ENCODE measurements around the gene FFAR3.

- no peak for TF ChIP-seq POLR2A (IDR thresholded peaks at IDR 0.05)
- TF ChIP-seq, protein P1, sequence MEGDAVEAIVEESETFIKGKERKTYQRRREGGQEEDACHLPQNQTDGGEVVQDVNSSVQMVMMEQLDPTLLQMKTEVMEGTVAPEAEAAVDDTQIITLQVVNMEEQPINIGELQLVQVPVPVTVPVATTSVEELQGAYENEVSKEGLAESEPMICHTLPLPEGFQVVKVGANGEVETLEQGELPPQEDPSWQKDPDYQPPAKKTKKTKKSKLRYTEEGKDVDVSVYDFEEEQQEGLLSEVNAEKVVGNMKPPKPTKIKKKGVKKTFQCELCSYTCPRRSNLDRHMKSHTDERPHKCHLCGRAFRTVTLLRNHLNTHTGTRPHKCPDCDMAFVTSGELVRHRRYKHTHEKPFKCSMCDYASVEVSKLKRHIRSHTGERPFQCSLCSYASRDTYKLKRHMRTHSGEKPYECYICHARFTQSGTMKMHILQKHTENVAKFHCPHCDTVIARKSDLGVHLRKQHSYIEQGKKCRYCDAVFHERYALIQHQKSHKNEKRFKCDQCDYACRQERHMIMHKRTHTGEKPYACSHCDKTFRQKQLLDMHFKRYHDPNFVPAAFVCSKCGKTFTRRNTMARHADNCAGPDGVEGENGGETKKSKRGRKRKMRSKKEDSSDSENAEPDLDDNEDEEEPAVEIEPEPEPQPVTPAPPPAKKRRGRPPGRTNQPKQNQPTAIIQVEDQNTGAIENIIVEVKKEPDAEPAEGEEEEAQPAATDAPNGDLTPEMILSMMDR (IDR thresholded peaks at IDR 0.05), result peak; percentile 52 to 78 (median 75)
These were observed 5.6 kb upstream of the FFAR3 start for GRCh38 chr19:35352448-35353304.
